DOHH2 (cell line): ENCODE results near the gene DNER.

Experiments used
- H3F3A ChIP-seq: fragments of 200-600 bp; sonication (generic), shearing (Covaris generic); 2 replicates; pipeline ENCODE4 v1.6.0; 2016; ENCODE audit warnings: antibody characterized with exemption, mild to moderate bottlenecking; ENCODE audit not compliant: control insufficient read depth, insufficient read depth
- H3K27ac ChIP-seq: fragments of 200-600 bp; sonication (generic); 2 replicates; pipeline ENCODE4 v1.5.1; 2014; ENCODE audit warnings: low read depth, mild to moderate bottlenecking, low read length, moderate library complexity
- H3K27me3 ChIP-seq: fragments of 200-600 bp; sonication (generic); 2 replicates; pipeline ENCODE4 v1.6.1; 2014; ENCODE audit warnings: mild to moderate bottlenecking, low read length, mixed read lengths; ENCODE audit not compliant: control insufficient read depth
- H3K36me3 ChIP-seq: fragments of 200-600 bp; sonication (generic); 2 replicates; pipeline ENCODE4 v1.6.1; 2014; ENCODE audit warnings: mild to moderate bottlenecking, low read length, moderate library complexity, mixed read lengths; ENCODE audit not compliant: control insufficient read depth
- H3K4me1 ChIP-seq: fragments of 200-600 bp; sonication (generic); 2 replicates; pipeline ENCODE4 v1.6.1; 2014; ENCODE audit warnings: mild to moderate bottlenecking, low read length, mixed read lengths; ENCODE audit not compliant: control insufficient read depth
- H3K4me2 ChIP-seq: fragments of 200-600 bp; sonication (generic); 2 replicates; pipeline ENCODE4 v1.6.0; 2014; ENCODE audit warnings: mild to moderate bottlenecking, low read length, moderate library complexity
- H3K4me3 ChIP-seq: fragments of 200-600 bp; sonication (generic); 2 replicates; pipeline ENCODE4 v1.5.1; 2014; ENCODE audit warnings: mild to moderate bottlenecking, low read length, mixed read lengths
- H3K79me2 ChIP-seq: fragments of 200-600 bp; sonication (generic); 2 replicates; pipeline ENCODE4 v1.6.1; 2014; ENCODE audit warnings: mild to moderate bottlenecking, low read length, mixed read lengths; ENCODE audit not compliant: control insufficient read depth
- H3K9me2 ChIP-seq: fragments of 200-600 bp; sonication (generic); replicated peaks from 2 replicates; pipeline ENCODE4 v1.6.1; 2014; ENCODE audit warnings: mild to moderate bottlenecking, low read length, mixed read lengths; ENCODE audit not compliant: control insufficient read depth
- H3K9me3 ChIP-seq: fragments of 200-600 bp; sonication (generic); 2 replicates; pipeline ENCODE4 v1.6.1; 2014; ENCODE audit warnings: antibody characterized with exemption, low read length, mixed read lengths; ENCODE audit not compliant: control insufficient read depth, insufficient read depth
- H4K20me1 ChIP-seq: fragments of 200-600 bp; sonication (generic); 2 replicates; pipeline ENCODE4 v1.6.0; 2014; ENCODE audit warnings: low read depth, mild to moderate bottlenecking, antibody characterized with exemption, low read length, moderate library complexity; ENCODE audit not compliant: control insufficient read depth, insufficient read depth
- CTCF ChIP-seq: fragments of 200-600 bp; sonication (generic); IDR thresholded peaks from one replicate; pipeline ENCODE4 v1.5.1; 2014; ENCODE audit warnings: antibody characterized with exemption, mild to moderate bottlenecking, low read depth, low read length; ENCODE audit not compliant: poor library complexity, severe bottlenecking
- EZH2phosphoT487 ChIP-seq: fragments of 200-600 bp; sonication (generic); IDR thresholded peaks from 2 replicates; pipeline ENCODE4 v1.6.1; 2017; ENCODE audit warnings: borderline replicate concordance, mild to moderate bottlenecking, antibody characterized with exemption, low read length, moderate library complexity, mixed read lengths

Gene DNER

GRCh38 chr2:229566370-229566769 lies 148.0 kb downstream of the DNER start:
- H3K27ac ChIP-seq: no peak overlapping the region
- no peaks in the 10 kb centered on the region for H4K20me1 ChIP-seq
- H3K4me2 ChIP-seq: no peak overlapping the region

GRCh38 chr2:229564300-229564907 lies 150.0 kb downstream of the DNER start:
- no peaks in the 10 kb centered on the region for H3K79me2 ChIP-seq
- H3K4me3 ChIP-seq: no peak overlapping the region
- no peaks in the 10 kb centered on the region for H3K4me1 ChIP-seq
- H3K27me3 ChIP-seq: no peaks in the 10 kb centered on the region
- no peaks in the 10 kb centered on the region for H3K9me3 ChIP-seq
- no peak overlapping the region for H3K27ac ChIP-seq
- no peaks in the 10 kb centered on the region for H3K9me2 ChIP-seq
- H4K20me1 ChIP-seq: no peaks in the 10 kb centered on the region
- H3F3A ChIP-seq: no peaks in the 10 kb centered on the region
- H3K36me3 ChIP-seq: no peaks in the 10 kb centered on the region
- H3K4me2 ChIP-seq: no peak overlapping the region
- TF ChIP-seq EZH2phosphoT487 (no peak), CTCF (no peak)

More at GRCh38 chr2:229566370-229566769, 148.0 kb downstream of the DNER start:
- no peaks in the 10 kb centered on the region for H3K9me2 ChIP-seq
- H3K4me3 ChIP-seq: no peak overlapping the region
- H3F3A ChIP-seq: no peaks in the 10 kb centered on the region
- no peaks in the 10 kb centered on the region for H3K4me1 ChIP-seq
- no peaks in the 10 kb centered on the region for H3K36me3 ChIP-seq
- H3K27me3 ChIP-seq: no peaks in the 10 kb centered on the region
- no peaks in the 10 kb centered on the region for H3K9me3 ChIP-seq
- no peaks in the 10 kb centered on the region for H3K79me2 ChIP-seq
- no peak for TF ChIP-seq EZH2phosphoT487
- TF ChIP-seq CTCF: no peak

- Histone ChIP-seq H3K9me3 (no peaks in the 10 kb centered on the region), H3K4me1 (no peaks in the 10 kb centered on the region), H3K4me3 (no peak overlapping the region), H3K27me3 (no peaks in the 10 kb centered on the region), H3K27ac (no peak overlapping the region), H3F3A (no peaks in the 10 kb centered on the region), H4K20me1 (no peaks in the 10 kb centered on the region), H3K79me2 (no peaks in the 10 kb centered on the region), H3K4me2 (no peak overlapping the region), H3K36me3 (no peaks in the 10 kb centered on the region), H3K9me2 (no peaks in the 10 kb centered on the region)
- TF ChIP-seq CTCF (no peak), EZH2phosphoT487 (no peak)
Measured at GRCh38 chr2:229563388-229563787, 151.0 kb downstream of the DNER start.
